Liver (tissue), 9 donors: Measurements from ENCODE around the gene GABARAPL2. TPM values are rescaled to one million over a fixed set of nuclear protein-coding genes. Genes with fewer than 3 reads are reported as not detected.
"Not testable (repeated sequence)": the region's sequence is repeated elsewhere in the genome, so short reads cannot be mapped to it uniquely, and the experiment has no call there.

Experiments
- DNase-seq: peaks from one replicate; pipeline ENCODE4 v3.0.0-alpha.2; 2017; ENCODE audit warnings: low spot score
- H3K27ac ChIP-seq, 2 donors: one replicate each; pipeline ENCODE4 v1.7.0; 2013; ENCODE audit warnings: inconsistent platforms in 2 of 2, low read length in 2 of 2, control low read depth in 1 of 2, low read depth in 1 of 2, mild to moderate bottlenecking in 1 of 2
- H3K27me3 ChIP-seq, 4 donors: one replicate each; pipeline versions ENCODE4 v1.6.1 to v1.7.0; 2013; ENCODE audit warnings: low read length in 3 of 4, inconsistent platforms in 1 of 4, mild to moderate bottlenecking in 1 of 4, moderate library complexity in 1 of 4; ENCODE audit not compliant: control insufficient read depth in 4 of 4, insufficient read depth in 4 of 4
- H3K36me3 ChIP-seq, 4 donors: one replicate each; pipeline versions ENCODE4 v1.6.1 to v1.7.0; 2013; ENCODE audit warnings: low read length in 3 of 4, mild to moderate bottlenecking in 3 of 4, low read depth in 1 of 4, moderate library complexity in 1 of 4; ENCODE audit not compliant: control insufficient read depth in 4 of 4, insufficient read depth in 3 of 4
- H3K4me1 ChIP-seq, 4 donors: one replicate each; pipeline versions ENCODE4 v1.6.1 to v1.7.0; 2013; ENCODE audit warnings: low read length in 3 of 4, mild to moderate bottlenecking in 3 of 4, moderate library complexity in 1 of 4; ENCODE audit not compliant: control insufficient read depth in 4 of 4, insufficient read depth in 4 of 4
- H3K4me3 ChIP-seq, 3 donors: one replicate each; pipeline versions ENCODE4 v1.6.1 to v1.7.0; 2013; ENCODE audit warnings: low read length in 3 of 3, control low read depth in 1 of 3, low read depth in 1 of 3, mild to moderate bottlenecking in 1 of 3
- H3K9ac ChIP-seq, 2 donors: one replicate each; pipeline ENCODE4 v1.7.0; 2013; ENCODE audit warnings: low read length in 2 of 2, mild to moderate bottlenecking in 2 of 2, moderate library complexity in 2 of 2, control low read depth in 1 of 2, low read depth in 1 of 2
- H3K9me3 ChIP-seq, 4 donors: one replicate each; pipeline versions ENCODE4 v1.6.1 to v1.7.0; 2013; ENCODE audit warnings: low read length in 3 of 4; ENCODE audit not compliant: control insufficient read depth in 4 of 4
- EGR1 ChIP-seq, 2 donors: IDR thresholded peaks; 2 replicates each; pipeline ENCODE4 v1.6.1; 2016 to 2018; ENCODE audit warnings: antibody characterized with exemption in 2 of 2, low read depth in 2 of 2
- FOXA2 ChIP-seq: IDR thresholded peaks from 2 replicates; pipeline ENCODE4 v1.6.1; 2016; ENCODE audit warnings: antibody characterized with exemption
- JUND ChIP-seq, 2 donors: IDR thresholded peaks; 2 replicates each; pipeline ENCODE4 v1.6.1; 2016; ENCODE audit warnings: antibody characterized with exemption in 2 of 2
- REST ChIP-seq: IDR thresholded peaks from 2 replicates; pipeline ENCODE4 v1.6.1; 2016; ENCODE audit warnings: antibody characterized with exemption, mild to moderate bottlenecking
- SP1 ChIP-seq: IDR thresholded peaks from 2 replicates; pipeline ENCODE4 v1.6.1; 2018; ENCODE audit warnings: antibody characterized with exemption, mild to moderate bottlenecking
- TAF1 ChIP-seq: conservative IDR thresholded peaks from 2 replicates; pipeline ENCODE4 v1.6.1; 2016; ENCODE audit warnings: antibody characterized with exemption, mild to moderate bottlenecking
- YY1 ChIP-seq: IDR thresholded peaks from 2 replicates; pipeline ENCODE4 v1.6.1; 2016; ENCODE audit warnings: antibody characterized with exemption, mild to moderate bottlenecking
- ZBTB33 ChIP-seq: IDR thresholded peaks from 2 replicates; pipeline ENCODE4 v1.6.1; 2016; ENCODE audit warnings: antibody characterized with exemption
- WGBS: extraction: QIAGEN DNeasy Blood & Tissue Kit; methylation state at CpG from one replicate; pipeline ENCODE4 v1.1.7; 2013; 5-methylcytosine and 5-hydroxymethylcytosine counted together
- polyA plus RNA-seq, 2 donors: library from polyadenylated mRNA; stranded (reverse) in 1 of 2; unstranded in 1 of 2; fragments of 200-250 nt in 1 of 2; fragments of >200 nt in 1 of 2; fragmentation: Nextera tagmentation in 1 of 2; extraction: Ambion mirVana in 1 of 2; gene quantifications; one replicate each; pipeline versions ENCODE4 v1.2.1 to v1.2.3, GENCODE V29; 2013 to 2015
- total RNA-seq, 2 donors: library from RNA; depleted of rRNA; stranded (reverse); fragments of >200 nt; gene quantifications; one replicate each; pipeline ENCODE4 v1.2.3, GENCODE V29; 2014
- TF ChIP-seq, protein P1 (sequence below): fragments of 150-350 bp; IDR thresholded peaks from 2 replicates; pipeline ENCODE4 v1.5.1; 2017; ENCODE audit warnings: improper control_type of control experiment, low read depth, low read length; ENCODE audit not compliant: missing input control
- TF ChIP-seq, protein P2 (sequence below): IDR thresholded peaks from 2 replicates; pipeline ENCODE4 v1.6.1; 2016; ENCODE audit warnings: antibody characterized with exemption
- donor health status: healthy.
- donor health status: healthy.
- donor health status: healthy.
- donor health status: healthy.
- donor health status: healthy.

Gene GABARAPL2
- total and polyA plus RNA-seq, 4 donors, result 26.5 to 123 (median 61.5) TPM

GRCh38 chr16:75589306-75589705, 23.1 kb downstream of the GABARAPL2 start:
- Histone ChIP-seq H3K4me1 (no peaks in the 10 kb centered on the region), H3K27me3 (no peaks in the 10 kb centered on the region), H3K9ac (no peak overlapping the region), H3K36me3 (no peaks in the 10 kb centered on the region), H3K4me3 (no peak overlapping the region), H3K9me3 (no peaks in the 10 kb centered on the region), H3K27ac (no peak overlapping the region)
- TF ChIP-seq, protein P1, sequence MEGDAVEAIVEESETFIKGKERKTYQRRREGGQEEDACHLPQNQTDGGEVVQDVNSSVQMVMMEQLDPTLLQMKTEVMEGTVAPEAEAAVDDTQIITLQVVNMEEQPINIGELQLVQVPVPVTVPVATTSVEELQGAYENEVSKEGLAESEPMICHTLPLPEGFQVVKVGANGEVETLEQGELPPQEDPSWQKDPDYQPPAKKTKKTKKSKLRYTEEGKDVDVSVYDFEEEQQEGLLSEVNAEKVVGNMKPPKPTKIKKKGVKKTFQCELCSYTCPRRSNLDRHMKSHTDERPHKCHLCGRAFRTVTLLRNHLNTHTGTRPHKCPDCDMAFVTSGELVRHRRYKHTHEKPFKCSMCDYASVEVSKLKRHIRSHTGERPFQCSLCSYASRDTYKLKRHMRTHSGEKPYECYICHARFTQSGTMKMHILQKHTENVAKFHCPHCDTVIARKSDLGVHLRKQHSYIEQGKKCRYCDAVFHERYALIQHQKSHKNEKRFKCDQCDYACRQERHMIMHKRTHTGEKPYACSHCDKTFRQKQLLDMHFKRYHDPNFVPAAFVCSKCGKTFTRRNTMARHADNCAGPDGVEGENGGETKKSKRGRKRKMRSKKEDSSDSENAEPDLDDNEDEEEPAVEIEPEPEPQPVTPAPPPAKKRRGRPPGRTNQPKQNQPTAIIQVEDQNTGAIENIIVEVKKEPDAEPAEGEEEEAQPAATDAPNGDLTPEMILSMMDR, result no peak
- TF ChIP-seq JUND (IDR thresholded peaks at IDR 0.05) (no peak), ZBTB33 (no peak), EGR1 (IDR thresholded peaks at IDR 0.05; ENCODE audit: low read depth in 2 of 2) (no peak), REST (no peak), SP1 (no peak), FOXA2 (no peak), TAF1 (no peak)
- DNase-seq, result no peak
- WGBS, result 96% methylated on average over 3 of the region's 3 CpGs

DNA sequence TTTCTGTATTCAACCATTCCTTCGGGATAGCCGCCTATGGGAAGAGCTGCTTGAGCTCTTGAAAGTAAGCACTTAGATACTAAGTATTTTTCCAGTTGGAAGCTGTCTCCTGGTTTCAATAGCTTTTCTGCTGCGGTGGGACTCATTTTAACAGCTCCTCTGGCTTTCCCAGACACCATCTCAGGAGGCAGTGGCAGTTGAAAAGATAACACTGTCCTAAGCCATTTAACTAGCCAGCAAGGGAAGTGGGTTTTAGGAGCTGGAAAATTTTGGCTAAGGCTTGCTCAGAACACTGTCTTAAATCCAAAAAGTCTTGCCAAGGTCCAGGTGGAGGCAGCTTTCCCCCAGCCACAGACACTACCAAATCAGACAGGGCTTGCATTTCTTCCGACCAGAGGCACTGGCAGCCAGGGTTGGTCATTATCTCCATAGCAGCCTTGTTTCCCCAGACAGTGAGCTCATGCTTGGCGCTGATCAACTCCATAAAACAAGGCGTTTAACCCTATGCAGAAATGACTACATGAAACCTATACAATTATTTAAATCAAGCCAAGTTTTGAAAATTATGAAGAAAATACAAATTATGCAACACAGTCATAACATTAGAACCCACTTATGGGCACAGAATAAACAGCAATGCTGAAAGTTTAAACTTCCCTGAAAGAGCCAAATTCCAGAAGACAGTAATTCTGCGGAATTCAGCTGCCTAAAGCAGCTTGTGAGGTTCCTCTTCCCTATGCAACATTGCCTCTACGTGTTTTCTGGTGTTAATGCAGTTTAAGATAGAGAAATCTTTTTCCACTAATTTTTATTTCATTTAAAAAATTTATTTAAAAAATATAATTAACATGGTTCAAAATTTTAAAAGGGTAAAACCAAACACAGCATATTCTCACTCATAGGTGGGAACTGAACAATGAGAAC, 25.0 kb downstream of the GABARAPL2 start:
- H3K27me3 ChIP-seq, result no peaks in the 10 kb centered on the region
- whole genome bisulfite sequencing, result 85% methylated on average over 8 of the region's 8 CpGs
- H3K9me3 ChIP-seq, result no peaks in the 10 kb centered on the region
- no peak overlapping the region for H3K4me3 ChIP-seq
- H3K27ac ChIP-seq, result no peak overlapping the region
- no peak for DNase-seq
- no peaks in the 10 kb centered on the region for H3K4me1 ChIP-seq
- TF ChIP-seq YY1 (no peak), EGR1 (IDR thresholded peaks at IDR 0.05; ENCODE audit: low read depth in 2 of 2) (no peak)
- TF ChIP-seq, protein P2, sequence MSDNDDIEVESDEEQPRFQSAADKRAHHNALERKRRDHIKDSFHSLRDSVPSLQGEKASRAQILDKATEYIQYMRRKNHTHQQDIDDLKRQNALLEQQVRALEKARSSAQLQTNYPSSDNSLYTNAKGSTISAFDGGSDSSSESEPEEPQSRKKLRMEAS, result no peak
- H3K36me3 ChIP-seq, result no peaks in the 10 kb centered on the region
- no peak overlapping the region for H3K9ac ChIP-seq

DNA sequence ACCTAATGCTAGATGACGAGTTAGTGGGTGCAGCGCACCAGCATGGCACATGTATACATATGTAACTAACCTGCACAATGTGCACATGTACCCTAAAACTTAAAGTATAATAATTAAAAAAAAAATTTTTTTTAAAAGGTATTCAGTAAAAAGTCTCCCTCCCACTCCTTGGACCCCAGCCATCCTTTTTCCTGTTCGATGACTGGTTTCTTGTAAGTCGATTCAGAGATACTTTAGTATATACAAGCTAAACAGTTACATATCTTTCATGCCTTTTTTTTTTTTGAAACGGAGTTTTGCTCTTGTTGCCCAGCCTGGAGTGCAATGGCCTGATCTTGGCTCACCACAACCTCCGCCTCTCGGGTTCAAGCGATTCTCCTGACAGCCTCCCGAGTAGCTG, 25.7 kb downstream of the GABARAPL2 start:
- not testable (repeated sequence) for H3K27me3 ChIP-seq, H3K9ac ChIP-seq, H3K36me3 ChIP-seq, H3K4me1 ChIP-seq, H3K27ac ChIP-seq, H3K4me3 ChIP-seq, H3K9me3 ChIP-seq, DNase-seq
- WGBS, result 80% methylated on average over 7 of the region's 9 CpGs
